ENCODE measurements around the gene ALPI. TPM values are rescaled to one million over a fixed set of nuclear protein-coding genes. Genes with fewer than 3 reads are reported as not detected.
"Not testable (repeated sequence)": the region's sequence is repeated elsewhere in the genome, so short reads cannot be mapped to it uniquely, and the experiment has no call there.

Gene ALPI
- total RNA-seq (under 1 TPM in 1 of 2 donors, not detected in 1; 0.20 TPM), polyA plus RNA-seq (ENCODE audit: insufficient read length in 2 of 2) (not detected)
- long read RNA-seq, donor 1, result 0 reads
- long read RNA-seq, donor 2, result 0 reads
- long read RNA-seq, donor 3, result 0 reads
- long read RNA-seq, donor 4, result 0 reads

- Histone ChIP-seq H3K27me3 (ENCODE audit: control insufficient read depth, insufficient read depth, low read length) (peaks cover 13% of the 10 kb centered on the region), H3K36me3 (ENCODE audit: control insufficient read depth, insufficient read depth, low read length) (peaks cover 3% of the 10 kb centered on the region), H3K4me3 (ENCODE audit: low read depth, low read length) (no peak within 1 kb of the TSS), H3K9me3 (ENCODE audit: control insufficient read depth, insufficient read depth, low read length) (no peaks in the 10 kb centered on the region), H3K27ac (ENCODE audit: low read depth, low read length) (no peak within 1 kb of the TSS), H3K4me1 (ENCODE audit: control insufficient read depth, insufficient read depth, low read length) (no peaks in the 10 kb centered on the region)
- no peak for DNase-seq (ENCODE audit: low read depth in 4 of 6, low spot score in 6 of 6)
- WGBS (ENCODE audit: insufficient coverage), result 97% methylated on average over 7 of the region's 14 CpGs
Measured at GRCh38 chr2:232455426-232456255, at the start of gene ALPI. Gene ALPI, plus strand, starts transcription at chr2:232456153. Its CDS starts 47 bp downstream, at chr2:232456200.

- H3K36me3 ChIP-seq (ENCODE audit: control insufficient read depth, insufficient read depth, low read length), result no peaks in the 10 kb centered on the region
- no peak for DNase-seq (ENCODE audit: low read depth in 4 of 6, low spot score in 6 of 6)
- 90% methylated on average over 15 of the region's 17 CpGs for WGBS (ENCODE audit: insufficient coverage)
Measured at GRCh38 chr2:232406556-232407310, 49.2 kb upstream of the ALPI start, which contains the start of gene ALPG. Gene ALPG, plus strand, starts transcription at chr2:232406844. Its CDS starts 51 bp downstream, at chr2:232406895.

GRCh38 chr2:232407428-232408150 lies 48.4 kb upstream of the ALPI start:
- H3K4me3 ChIP-seq (ENCODE audit: low read depth, low read length); H3K9me3 ChIP-seq (ENCODE audit: control insufficient read depth, insufficient read depth, low read length); H3K36me3 ChIP-seq (ENCODE audit: control insufficient read depth, insufficient read depth, low read length); H3K27ac ChIP-seq (ENCODE audit: low read depth, low read length); H3K4me1 ChIP-seq (ENCODE audit: control insufficient read depth, insufficient read depth, low read length); DNase-seq (ENCODE audit: low read depth in 4 of 6, low spot score in 6 of 6); H3K27me3 ChIP-seq (ENCODE audit: control insufficient read depth, insufficient read depth, low read length): not testable (repeated sequence)
- 91% methylated on average over 25 of the region's 30 CpGs for WGBS (ENCODE audit: insufficient coverage)

More at GRCh38 chr2:232406556-232407310, 49.2 kb upstream of the ALPI start, which contains the start of gene ALPG:
- no peak within 1 kb of the TSS for H3K27ac ChIP-seq (ENCODE audit: low read depth, low read length)
- peaks cover 3% of the 10 kb centered on the region for H3K27me3 ChIP-seq (ENCODE audit: control insufficient read depth, insufficient read depth, low read length)
- H3K4me1 ChIP-seq (ENCODE audit: control insufficient read depth, insufficient read depth, low read length), result peaks cover 3% of the 10 kb centered on the region
- H3K4me3 ChIP-seq (ENCODE audit: low read depth, low read length), result no peak within 1 kb of the TSS
- no peaks in the 10 kb centered on the region for H3K9me3 ChIP-seq (ENCODE audit: control insufficient read depth, insufficient read depth, low read length)

GRCh38 chr2:232408269-232408668 lies 47.7 kb upstream of the ALPI start:
- not testable (repeated sequence) for H3K27ac ChIP-seq (ENCODE audit: low read depth, low read length); H3K9me3 ChIP-seq (ENCODE audit: control insufficient read depth, insufficient read depth, low read length); DNase-seq (ENCODE audit: low read depth in 4 of 6, low spot score in 6 of 6); H3K36me3 ChIP-seq (ENCODE audit: control insufficient read depth, insufficient read depth, low read length); H3K4me3 ChIP-seq (ENCODE audit: low read depth, low read length); H3K4me1 ChIP-seq (ENCODE audit: control insufficient read depth, insufficient read depth, low read length); H3K27me3 ChIP-seq (ENCODE audit: control insufficient read depth, insufficient read depth, low read length)
- 94% methylated on average over 3 of the region's 10 CpGs for WGBS (ENCODE audit: insufficient coverage)

DNA sequence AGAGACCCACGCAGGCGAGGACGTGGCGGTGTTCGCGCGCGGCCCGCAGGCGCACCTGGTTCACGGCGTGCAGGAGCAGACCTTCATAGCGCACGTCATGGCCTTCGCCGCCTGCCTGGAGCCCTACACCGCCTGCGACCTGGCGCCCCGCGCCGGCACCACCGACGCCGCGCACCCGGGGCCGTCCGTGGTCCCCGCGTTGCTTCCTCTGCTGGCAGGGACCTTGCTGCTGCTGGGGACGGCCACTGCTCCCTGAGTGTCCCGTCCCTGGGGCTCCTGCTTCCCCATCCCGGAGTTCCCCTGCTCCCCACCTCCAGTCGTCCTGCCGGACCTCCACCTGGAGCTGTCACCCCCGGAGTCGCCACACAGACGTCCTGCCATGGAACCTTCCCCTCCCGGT lies 46.3 kb upstream of the ALPI start:
- not testable (repeated sequence) for H3K36me3 ChIP-seq (ENCODE audit: control insufficient read depth, insufficient read depth, low read length); DNase-seq (ENCODE audit: low read depth in 4 of 6, low spot score in 6 of 6); H3K27ac ChIP-seq (ENCODE audit: low read depth, low read length); H3K9me3 ChIP-seq (ENCODE audit: control insufficient read depth, insufficient read depth, low read length); H3K4me3 ChIP-seq (ENCODE audit: low read depth, low read length); H3K4me1 ChIP-seq (ENCODE audit: control insufficient read depth, insufficient read depth, low read length); H3K27me3 ChIP-seq (ENCODE audit: control insufficient read depth, insufficient read depth, low read length)
- WGBS (ENCODE audit: insufficient coverage), result 62% methylated on average over 28 of the region's 40 CpGs

- Histone ChIP-seq H3K36me3 (ENCODE audit: control insufficient read depth, insufficient read depth, low read length) (no peaks in the 10 kb centered on the region), H3K4me3 (ENCODE audit: low read depth, low read length) (no peak overlapping the region), H3K27ac (ENCODE audit: low read depth, low read length) (no peak overlapping the region), H3K9me3 (ENCODE audit: control insufficient read depth, insufficient read depth, low read length) (no peaks in the 10 kb centered on the region), H3K4me1 (ENCODE audit: control insufficient read depth, insufficient read depth, low read length) (peaks cover 3% of the 10 kb centered on the region), H3K27me3 (ENCODE audit: control insufficient read depth, insufficient read depth, low read length) (peaks cover 7% of the 10 kb centered on the region)
- 90% methylated on average over 6 of the region's 7 CpGs for WGBS (ENCODE audit: insufficient coverage)
- no peak for DNase-seq (ENCODE audit: low read depth in 4 of 6, low spot score in 6 of 6)
Measured at GRCh38 chr2:232410238-232410900, 45.6 kb upstream of the ALPI start.

DNA sequence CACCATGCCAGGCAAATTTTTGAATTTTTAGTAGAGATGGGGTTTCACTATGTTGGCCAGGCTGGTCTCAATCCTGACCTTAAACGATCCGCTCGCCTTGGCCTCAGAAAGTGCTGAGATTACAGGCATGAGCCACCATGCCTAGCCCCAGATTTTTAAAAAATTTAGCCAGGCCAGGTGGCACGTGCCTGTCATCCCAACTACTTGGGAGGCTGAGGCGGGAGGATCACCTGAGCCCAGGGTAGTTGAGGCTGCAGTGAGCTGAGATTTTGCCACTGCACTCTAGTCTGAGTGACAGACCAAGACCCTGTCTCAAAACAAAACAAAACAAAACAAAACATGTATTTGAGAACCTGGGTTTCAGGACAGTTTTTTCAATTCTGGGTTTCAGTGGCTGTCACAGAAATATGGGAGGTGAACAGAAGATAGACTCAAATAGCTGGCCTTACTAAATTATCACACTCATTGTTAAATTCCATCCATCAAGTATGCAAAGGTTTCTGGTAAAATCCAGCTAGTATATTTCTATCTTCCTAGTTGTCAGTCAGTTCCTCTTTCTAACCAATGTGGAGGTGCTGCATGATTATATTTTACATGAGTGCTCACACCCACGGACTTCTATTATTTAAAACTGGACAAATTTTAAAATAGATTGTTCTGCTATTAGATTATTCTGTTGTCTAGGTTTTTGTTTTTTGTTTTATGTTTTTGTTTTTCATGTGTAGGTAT lies 43.9 kb upstream of the ALPI start:
- H3K4me1 ChIP-seq (ENCODE audit: control insufficient read depth, insufficient read depth, low read length), result peaks cover 3% of the 10 kb centered on the region
- peaks cover 10% of the 10 kb centered on the region for H3K27me3 ChIP-seq (ENCODE audit: control insufficient read depth, insufficient read depth, low read length)
- H3K4me3 ChIP-seq (ENCODE audit: low read depth, low read length), result no peak overlapping the region
- H3K9me3 ChIP-seq (ENCODE audit: control insufficient read depth, insufficient read depth, low read length), result no peaks in the 10 kb centered on the region
- no peak for DNase-seq (ENCODE audit: low read depth in 4 of 6, low spot score in 6 of 6)
- no peak overlapping the region for H3K27ac ChIP-seq (ENCODE audit: low read depth, low read length)
- H3K36me3 ChIP-seq (ENCODE audit: control insufficient read depth, insufficient read depth, low read length), result no peaks in the 10 kb centered on the region
- WGBS (ENCODE audit: insufficient coverage), result 98% methylated on average over 5 of the region's 6 CpGs

DNA sequence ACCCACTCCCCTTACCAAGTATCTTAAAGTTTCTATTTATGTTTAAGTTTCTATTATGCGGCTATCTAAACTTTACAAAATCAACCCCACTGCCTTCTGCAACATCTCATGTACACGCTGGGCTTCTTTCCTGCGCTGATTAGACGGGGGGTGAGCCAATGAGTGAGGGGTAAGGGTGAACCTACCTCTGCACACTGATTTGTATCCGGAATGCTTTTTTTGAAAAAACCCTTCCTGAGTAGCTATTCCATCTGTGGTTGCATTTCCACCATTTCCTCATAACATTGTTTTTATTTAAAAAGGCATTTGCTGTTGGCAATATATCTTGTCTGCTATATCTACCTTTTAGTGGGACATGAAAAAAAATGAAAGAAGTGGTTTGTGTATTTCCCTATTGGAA lies 43.0 kb upstream of the ALPI start:
- WGBS (ENCODE audit: insufficient coverage), result no CpG with 5 or more reads among the region's 5 CpGs
- Histone ChIP-seq H3K27me3 (ENCODE audit: control insufficient read depth, insufficient read depth, low read length) (peaks cover 19% of the 10 kb centered on the region), H3K4me1 (ENCODE audit: control insufficient read depth, insufficient read depth, low read length) (peaks cover 3% of the 10 kb centered on the region), H3K4me3 (ENCODE audit: low read depth, low read length) (no peak overlapping the region), H3K9me3 (ENCODE audit: control insufficient read depth, insufficient read depth, low read length) (no peaks in the 10 kb centered on the region), H3K36me3 (ENCODE audit: control insufficient read depth, insufficient read depth, low read length) (no peaks in the 10 kb centered on the region), H3K27ac (ENCODE audit: low read depth, low read length) (no peak overlapping the region)
- DNase-seq (ENCODE audit: low read depth in 4 of 6, low spot score in 6 of 6), result no peak
